GM21717 (cell line): ENCODE data around the gene RAG2.

Source experiments
- ATAC-seq: cut with Tn5 transposase; IDR thresholded peaks from one replicate; pipeline ENCODE4 v1.9.1; 2021; ENCODE audit warnings: mild to moderate bottlenecking, moderate library complexity; ENCODE audit not compliant: unreplicated experiment

RAG2 gene

DNA sequence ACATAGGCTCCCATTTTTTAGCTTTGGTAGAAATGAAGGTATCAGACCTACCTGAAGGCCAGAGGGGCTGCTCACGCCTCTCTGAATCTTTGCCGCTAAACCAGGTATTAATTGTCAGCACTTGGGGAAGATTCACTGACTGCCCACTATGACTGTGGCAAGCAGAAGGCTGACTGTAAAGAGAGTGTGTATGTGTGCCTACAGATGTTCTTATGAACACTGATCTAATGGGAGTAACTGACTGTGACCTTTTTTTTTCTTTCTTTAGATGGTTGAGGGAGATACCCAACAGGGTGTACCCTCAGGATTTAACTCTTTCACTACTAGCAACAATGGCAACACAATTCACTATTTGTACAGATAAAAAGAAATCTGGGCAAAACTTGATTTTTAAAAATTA is at the start of gene RAG2:
RAG2 (minus strand) TSS at position 186 of the 400 bp plus-strand sequence. CDS start 4,068 bp downstream, outside the sequence.
- no peak for ATAC-seq

- no peak for ATAC-seq
Observed at GRCh38 chr11:36638556-36638955, 40.5 kb upstream of the RAG2 start.

DNA sequence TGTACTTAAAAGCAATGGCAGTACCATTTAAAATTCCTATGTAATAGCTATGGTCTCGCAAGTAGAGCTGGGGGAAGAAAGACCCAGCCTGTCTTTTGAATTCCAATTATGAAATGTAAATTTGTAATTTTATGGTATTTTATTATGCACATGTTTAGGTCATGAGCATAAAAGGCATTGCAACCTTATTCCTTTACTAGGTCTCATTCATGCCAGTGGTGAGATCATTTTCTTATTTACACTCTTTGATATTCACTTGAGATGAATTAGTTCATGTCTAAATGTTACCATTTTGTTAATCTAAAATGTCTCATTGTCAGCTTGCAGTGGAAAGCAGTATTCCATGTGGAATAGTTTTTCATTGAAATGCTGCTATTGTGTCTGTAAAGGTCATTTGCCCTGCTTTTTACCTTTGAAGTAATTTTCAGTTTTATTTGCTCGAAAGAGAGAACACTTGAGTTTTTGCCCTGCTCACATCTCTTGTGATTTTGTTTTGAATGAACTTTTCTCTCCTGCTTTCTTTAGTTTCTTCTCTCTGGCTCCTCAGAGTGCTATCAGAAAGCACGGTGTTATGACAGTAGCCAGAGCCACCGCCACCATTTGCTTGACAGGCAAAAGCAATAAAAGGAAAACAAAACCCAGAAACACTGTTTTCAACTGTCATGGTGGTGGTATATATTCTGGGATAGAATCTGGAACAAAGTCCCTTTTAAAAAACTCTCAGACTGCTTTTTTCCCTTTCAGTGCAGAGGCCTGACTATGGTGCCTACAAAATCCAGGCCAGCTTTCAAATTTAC is 37.2 kb upstream of the RAG2 start:
- no peak for ATAC-seq

DNA sequence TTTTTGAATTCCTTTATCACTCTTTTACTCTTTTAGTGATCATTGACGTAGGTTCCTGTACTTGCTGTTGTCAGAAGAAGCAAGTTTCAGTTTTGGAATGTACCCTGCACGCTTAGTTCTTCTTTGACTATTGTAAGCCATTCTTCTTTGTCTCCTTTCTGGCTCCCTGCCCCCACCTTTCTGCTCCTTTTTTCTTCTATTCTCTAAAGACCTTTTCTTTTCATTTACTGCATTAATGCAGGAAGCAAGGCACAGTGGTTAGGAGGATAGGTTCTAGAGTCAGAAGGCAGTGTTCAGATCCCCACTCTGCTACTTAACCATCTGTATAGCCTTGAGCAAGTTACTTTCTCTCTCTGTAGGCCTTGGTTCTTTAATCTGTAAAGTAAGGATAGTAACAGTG is 33.7 kb upstream of the RAG2 start:
- no peak for ATAC-seq

DNA sequence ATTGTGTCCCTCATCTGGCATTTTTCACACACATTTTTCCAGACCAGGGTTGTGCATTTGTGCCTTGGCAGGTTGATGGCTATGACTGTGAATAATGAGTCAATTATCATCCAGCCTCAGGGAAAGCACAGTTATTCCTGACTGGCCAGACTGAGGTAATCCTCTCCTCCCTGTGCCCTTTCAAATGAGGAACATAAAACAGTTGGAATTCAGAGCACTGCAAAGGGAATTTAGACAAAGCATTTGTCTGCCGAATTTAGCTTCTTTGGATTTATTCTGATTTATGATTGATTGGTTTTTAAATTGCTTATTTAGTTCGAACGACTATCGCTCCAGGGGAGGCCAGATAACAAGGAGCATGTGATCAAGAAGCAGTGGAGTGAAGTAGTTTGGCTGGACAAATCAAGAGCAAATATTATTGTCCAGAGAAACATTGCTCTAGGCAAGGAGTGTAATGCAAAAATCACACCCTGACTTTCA is 30.8 kb upstream of the RAG2 start:
- no peak for ATAC-seq

- ATAC-seq = no peak
Observed at GRCh38 chr11:36628141-36628540, 30.1 kb upstream of the RAG2 start.

- ATAC-seq = no peak
Observed at GRCh38 chr11:36627471-36627870, 29.4 kb upstream of the RAG2 start.

GRCh38 chr11:36627006-36627405 is 29.0 kb upstream of the RAG2 start:
- ATAC-seq = no peak

- ATAC-seq = no peak
Observed at GRCh38 chr11:36623494-36623893, 25.5 kb upstream of the RAG2 start.

DNA sequence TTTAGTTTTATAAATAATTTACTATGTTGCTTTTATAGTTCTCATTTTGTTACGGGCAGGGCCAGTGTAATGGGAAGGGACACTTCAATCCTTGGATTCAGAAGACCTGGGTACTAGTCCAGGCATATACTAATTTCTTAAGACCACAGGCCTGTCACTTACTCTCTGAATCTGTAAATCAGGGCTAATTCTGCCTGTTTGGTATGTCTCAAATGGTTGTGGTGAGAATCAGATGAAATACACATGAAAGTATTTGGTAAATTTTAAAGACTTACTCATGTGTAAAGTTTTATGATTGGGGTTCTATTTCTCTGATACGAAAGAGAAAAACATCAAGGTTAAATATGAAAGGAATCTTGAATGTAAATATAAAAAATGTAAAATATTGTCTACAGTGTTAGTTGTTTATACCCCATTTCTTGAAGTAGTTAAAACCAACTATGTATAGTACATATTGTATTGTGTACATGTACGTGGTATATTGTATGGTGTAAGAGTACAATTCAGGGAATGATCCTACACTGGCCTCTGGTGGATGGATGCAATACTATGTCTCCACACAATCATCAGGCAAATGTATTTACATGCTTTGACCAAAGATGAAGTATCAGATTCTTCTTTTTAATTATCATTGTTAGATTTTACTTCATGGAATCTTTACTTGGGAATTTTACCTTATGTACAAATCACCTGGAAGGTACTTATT is 24.5 kb upstream of the RAG2 start:
- peak; percentile 61 for ATAC-seq

DNA sequence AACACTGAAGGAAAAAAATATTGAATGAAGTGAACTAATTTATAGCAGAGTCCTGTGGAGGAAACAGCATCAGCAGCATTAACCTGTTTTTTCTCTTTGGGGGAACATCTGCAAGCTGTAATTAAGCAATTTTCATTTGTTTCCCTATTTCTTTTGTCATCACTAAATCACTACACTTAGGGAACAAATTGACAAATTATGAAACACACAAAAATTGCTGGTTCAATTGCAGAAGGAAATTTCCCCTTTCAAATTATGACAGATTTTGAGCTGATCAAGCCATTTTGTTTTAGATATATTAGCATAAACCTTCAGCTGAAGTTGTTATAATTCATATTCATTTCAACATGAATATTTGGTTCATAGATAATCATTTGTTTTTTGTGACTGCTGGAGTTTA is 22.2 kb upstream of the RAG2 start:
- ATAC-seq = no peak

GRCh38 chr11:36619502-36619901 is 21.5 kb upstream of the RAG2 start:
- no peak for ATAC-seq

- ATAC-seq = no peak
Observed at GRCh38 chr11:36618363-36619047, 20.5 kb upstream of the RAG2 start.

DNA sequence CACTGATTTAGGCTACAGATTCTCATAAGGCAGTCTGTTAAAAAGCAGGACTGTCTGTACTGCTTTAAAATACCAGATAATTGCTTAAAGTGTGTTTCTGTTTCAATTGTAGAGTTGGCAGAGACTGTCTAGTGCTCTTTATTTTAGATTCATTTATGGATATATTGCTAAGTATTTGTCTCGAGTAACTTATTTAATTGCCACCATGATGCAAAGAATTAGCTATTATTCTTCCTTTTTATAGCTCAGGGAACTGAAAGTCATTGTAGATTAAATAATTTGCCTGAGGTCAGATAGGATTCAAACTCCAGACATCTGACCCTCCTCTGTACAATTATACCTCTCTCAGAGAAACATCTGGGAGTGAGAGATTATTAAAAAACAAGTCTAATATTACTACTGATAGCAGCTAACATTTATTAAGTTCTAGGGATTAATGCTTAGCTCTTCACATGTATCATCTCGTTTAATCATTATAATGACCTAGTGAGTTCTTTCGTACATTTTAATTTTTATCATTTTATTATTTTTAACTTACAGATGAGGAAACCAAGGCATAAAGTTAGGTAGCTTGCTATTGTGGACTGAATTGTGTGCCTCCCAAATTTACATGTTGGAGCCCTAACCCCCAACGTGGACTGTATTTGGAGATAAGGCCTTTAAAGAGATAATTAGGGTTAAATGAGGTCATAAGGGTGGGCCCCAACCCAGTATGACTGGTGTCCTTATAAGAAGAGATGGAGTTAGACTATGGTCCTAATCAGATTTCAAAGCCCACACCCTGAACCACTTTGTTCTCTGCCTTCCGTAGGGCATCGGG is 19.7 kb upstream of the RAG2 start:
- no peak for ATAC-seq

DNA sequence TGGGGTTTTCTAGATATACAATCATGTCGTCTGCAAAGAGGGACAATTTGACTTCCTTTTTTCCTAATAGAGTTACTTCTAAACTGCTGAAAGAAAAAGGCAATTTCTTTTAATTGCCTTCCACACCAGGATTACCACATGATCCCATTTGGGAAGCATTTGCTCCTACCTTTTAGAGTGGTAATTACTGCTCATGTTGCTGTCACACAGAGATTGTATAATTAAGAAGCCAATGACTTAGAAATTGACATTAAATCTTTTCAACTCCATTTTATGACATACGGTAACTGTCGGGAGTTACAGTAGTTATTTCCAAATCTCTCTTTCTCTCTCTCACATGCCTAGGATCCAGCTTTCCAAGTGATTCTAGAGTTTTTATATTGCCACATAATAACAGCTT is 17.8 kb upstream of the RAG2 start:
- no peak for ATAC-seq

DNA sequence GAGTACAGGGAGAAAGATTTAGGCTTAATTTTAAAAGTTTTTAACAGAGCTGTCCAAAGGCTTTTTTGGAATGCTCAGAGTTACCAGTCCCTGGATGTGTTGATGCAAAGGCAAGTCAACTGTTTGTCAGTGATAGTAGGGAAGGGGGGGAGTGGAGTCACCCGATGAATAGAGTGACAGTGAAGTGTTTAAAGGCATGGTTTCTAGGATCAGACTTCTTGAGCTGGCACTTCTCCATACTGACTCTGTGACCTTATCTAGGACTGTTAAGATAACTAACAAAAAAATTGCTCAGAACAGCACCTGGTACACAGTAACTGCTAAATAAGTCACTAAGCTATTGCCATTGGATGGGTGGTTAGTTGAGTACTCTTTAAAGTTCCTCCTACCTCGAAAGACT is 11.3 kb upstream of the RAG2 start:
- no peak for ATAC-seq

GRCh38 chr11:36608491-36609199 is 10.6 kb upstream of the RAG2 start:
- no peak for ATAC-seq

DNA sequence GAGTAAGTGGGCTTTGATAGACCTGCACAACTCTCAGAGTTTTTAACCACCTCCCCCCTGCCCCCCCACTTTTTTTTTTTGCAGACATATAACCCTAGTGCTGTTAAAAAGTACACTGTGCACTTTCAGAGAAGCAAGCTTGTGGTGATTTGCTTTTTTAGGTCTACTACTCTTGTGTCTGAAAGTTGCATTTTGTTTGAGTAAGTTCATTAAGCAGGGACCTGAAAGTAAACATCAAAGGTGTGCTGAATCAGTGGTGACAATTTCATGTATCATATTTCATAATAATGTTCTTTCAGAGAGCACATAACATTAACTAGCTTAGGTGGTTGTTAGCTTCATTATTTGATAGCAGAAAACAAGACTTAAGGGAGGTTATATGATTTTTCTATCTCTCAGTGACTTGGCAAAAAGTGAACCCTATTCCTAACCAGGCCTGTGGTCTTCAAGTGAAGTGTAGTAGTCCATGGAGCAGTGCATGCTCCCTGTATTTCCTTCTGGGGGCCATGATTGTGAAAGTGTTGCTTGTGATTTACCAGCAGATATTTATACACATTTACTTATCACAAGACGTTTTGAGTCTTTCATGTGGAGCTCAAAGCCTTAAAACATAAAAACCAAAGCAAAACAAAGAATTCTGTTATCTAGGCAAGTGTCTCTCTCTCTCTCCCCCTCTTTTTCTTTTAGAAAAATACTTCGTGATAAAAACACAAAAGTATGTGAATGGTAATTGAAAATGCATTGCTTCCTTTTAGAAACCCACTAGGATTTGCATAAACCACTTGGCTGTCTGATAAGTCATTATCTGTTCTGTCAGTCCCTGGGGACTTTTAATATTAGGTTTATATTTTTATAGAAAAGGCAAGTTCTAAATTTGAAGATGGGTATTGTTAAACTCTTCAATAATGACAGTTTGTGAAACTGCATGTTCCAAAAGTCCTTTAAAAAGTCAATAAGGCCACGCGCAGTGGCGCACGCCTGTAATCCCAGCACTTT is 7.5 kb upstream of the RAG2 start:
- ATAC-seq = peak; percentile 79

GRCh38 chr11:36602135-36602534 is 4.1 kb upstream of the RAG2 start:
- ATAC-seq = no peak
